Subcutaneous adipose tissue (tissue), 4 donors: ENCODE results near the gene BAIAP2. TPM values are rescaled to one million over a fixed set of nuclear protein-coding genes. Genes with fewer than 3 reads are reported as not detected.

Experiments
- CTCF ChIP-seq: fragments of 450-650 bp; IDR thresholded peaks from one replicate; pipeline ENCODE4 v1.5.1; 2016; ENCODE audit warnings: low read depth, mild to moderate bottlenecking, control low read depth, antibody characterized with exemption, moderate library complexity
- total RNA-seq, 4 donors: library from RNA; depleted of rRNA; stranded (reverse); fragments of >200 nt; gene quantifications; one replicate each; pipeline ENCODE4 v1.1.0, GENCODE V29; 2016

The BAIAP2 gene
- total RNA-seq, 4 donors from 2014 or later = 17.4 to 31.1 (median 23.2) TPM

DNA sequence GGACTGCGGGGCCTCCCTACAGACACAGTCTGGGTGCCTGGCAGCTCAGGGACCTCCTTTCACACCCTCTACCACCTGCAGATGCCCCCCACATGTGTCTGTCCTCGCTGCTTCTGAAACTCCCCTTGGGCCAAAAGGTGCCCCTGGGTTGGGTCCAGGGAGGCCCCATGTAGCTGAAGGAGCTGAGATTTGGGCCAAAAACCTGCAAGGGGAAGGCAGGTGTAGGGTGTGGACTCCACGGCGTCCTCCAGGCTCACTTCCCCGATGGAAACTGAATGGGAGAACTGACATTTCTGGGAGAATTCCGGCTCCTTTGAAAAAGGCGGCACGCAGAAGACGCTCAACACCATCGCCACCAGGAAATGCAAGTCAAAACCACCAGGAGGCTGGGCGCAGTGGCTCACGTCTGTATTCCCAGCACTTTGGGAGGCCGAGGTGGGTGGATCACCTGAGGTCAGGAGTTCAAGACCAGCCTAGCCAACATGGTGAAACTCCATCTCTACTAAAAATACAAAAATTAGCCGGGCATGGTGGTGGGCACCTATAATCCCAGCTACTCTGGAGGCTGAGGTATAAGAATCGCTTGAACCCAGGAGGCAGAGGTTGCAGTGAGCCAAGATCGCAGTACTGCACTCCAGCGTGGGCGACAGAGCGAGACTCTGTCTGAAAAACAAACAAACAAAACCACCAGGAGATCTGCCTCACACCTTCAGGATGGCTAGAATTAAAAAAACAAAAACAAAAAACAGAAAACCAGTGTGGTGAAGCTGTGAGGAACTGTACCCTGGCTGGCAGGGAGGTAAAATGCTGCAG, 13.2 kb upstream of the BAIAP2 start:
- TF ChIP-seq CTCF = no peak

GRCh38 chr17:81022344-81022676, 12.6 kb upstream of the BAIAP2 start:
- no peak for TF ChIP-seq CTCF

- TF ChIP-seq CTCF = no peak
These were observed 9.7 kb upstream of the BAIAP2 start for GRCh38 chr17:81025065-81025740.

DNA sequence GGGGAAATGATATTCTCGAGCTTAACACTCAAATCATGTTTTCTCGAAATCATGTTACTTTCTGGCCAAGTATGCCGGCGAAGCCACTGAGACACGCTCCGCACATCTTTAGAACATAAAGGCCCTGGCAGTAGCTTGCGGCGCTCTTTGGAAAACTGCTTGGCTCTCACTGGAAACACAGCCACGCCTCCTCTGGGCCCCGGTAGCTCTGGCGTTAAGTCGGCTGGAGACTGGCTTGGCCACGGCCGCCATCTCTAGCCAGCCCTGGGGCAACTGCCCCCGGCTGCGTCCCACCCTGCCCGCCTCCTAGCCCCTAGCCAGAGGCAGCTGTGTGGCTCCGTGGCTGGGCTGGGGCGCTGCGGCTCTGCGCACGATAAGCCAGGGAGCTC, 9.2 kb upstream of the BAIAP2 start:
- TF ChIP-seq CTCF = no peak

DNA sequence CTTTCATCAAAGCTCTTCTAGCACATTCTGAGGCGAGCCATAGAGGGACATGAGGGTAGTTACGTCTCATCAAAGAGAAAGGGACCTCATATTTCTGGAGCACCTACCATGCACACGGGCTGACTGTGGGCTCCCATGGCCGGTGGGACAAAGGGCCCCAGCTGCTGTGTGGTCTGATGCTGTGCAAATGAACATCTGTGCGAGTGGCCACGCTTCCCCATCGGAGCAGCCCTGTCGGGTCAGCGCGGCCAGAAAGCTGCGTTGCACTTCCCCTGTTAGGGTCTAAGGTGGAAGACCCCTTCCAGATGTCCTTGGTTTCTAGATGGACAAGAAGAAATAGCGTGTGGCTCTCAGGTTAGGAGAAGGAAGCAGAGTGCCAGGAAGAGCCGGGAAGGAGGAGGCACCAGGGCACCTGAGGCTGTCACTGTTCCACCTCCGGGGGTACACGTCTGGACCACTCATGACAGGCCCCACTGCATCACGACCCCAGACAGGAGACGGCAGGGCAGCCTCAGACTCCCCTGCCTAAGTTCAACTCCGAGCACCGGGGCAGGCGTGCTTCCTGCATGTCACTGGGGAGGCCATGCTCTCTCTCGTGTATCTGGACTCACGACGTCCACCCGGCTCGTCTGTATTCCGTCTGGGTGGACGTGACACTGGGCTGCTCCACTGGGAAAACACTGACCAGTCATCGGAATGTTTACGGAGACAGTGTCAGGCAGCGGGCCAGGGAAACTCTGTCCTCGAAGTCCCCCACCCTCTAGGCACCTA, 8.5 kb upstream of the BAIAP2 start:
- TF ChIP-seq CTCF = no peak

GRCh38 chr17:81027038-81027437, 7.9 kb upstream of the BAIAP2 start:
- no peak for TF ChIP-seq CTCF
